T-cell (primary cell): ENCODE data around the gene F2. TPM values are rescaled to one million over a fixed set of nuclear protein-coding genes. Genes with fewer than 3 reads are reported as not detected.

ENCODE experiments used
- ATAC-seq, 4 experiments: fragments of 200-7000 bp in 3 of 4; fragments of 150-1000 bp in 1 of 4; cut with Tn5 transposase; replicated peaks in 1 of 4; 1 replicate in 3 of 4; 2 replicates in 1 of 4; pipeline ENCODE4 v1.10.0; 2021; ENCODE audit warnings: moderate library complexity in 3 of 4, mild to moderate bottlenecking in 2 of 4, moderate number of reproducible peaks in 1 of 4
- CTCF ChIA-PET, 2 donors: fragments of 300-600 bp; sonication (Branson Sonifier 250); formaldehyde crosslinking; loops; one replicate each; lab custom pipeline; 2022; ENCODE audit warnings: antibody characterized with exemption in 2 of 2; lab: Charles Lee
- POLR2A ChIA-PET, 2 donors: fragments of 300-600 bp; sonication (Branson Sonifier 250); formaldehyde crosslinking; loops; one replicate each; lab custom pipeline; 2022; ENCODE audit warnings: antibody characterized with exemption in 2 of 2; lab: Charles Lee
- DNase-seq, 35 experiments: peaks; one replicate each; pipeline versions ENCODE4 v3.0.0 to v3.0.0-alpha.2; 2013 to 2023
- H3K27ac ChIP-seq: one replicate; pipeline ENCODE4 v1.5.1; 2013; ENCODE audit warnings: low read length
- H3K27me3 ChIP-seq, 2 experiments: replicated peaks in 1 of 2; 1 replicate in 1 of 2; 2 replicates in 1 of 2; pipeline versions ENCODE4 v1.6.1 to v1.7.0; 2013; ENCODE audit warnings: low read length in 1 of 2, mixed read lengths in 1 of 2; ENCODE audit not compliant: control insufficient read depth in 2 of 2, insufficient read depth in 2 of 2; ENCODE audit errors: extremely low read depth in 1 of 2
- H3K36me3 ChIP-seq, 2 donors: 1 replicate in 1 of 2; 2 replicates in 1 of 2; pipeline versions ENCODE4 v1.6.1 to v1.7.0; 2013; ENCODE audit warnings: low read length in 1 of 2; ENCODE audit not compliant: control insufficient read depth in 2 of 2, insufficient read depth in 1 of 2; ENCODE audit errors: extremely low read depth in 1 of 2
- H3K4me1 ChIP-seq, 2 experiments: 1 replicate in 1 of 2; 2 replicates in 1 of 2; pipeline versions ENCODE4 v1.6.1 to v1.7.0; 2013; ENCODE audit warnings: low read length in 2 of 2, mixed read lengths in 1 of 2; ENCODE audit not compliant: insufficient read depth in 2 of 2, control insufficient read depth in 1 of 2; ENCODE audit errors: extremely low read depth in 1 of 2
- H3K4me3 ChIP-seq, 2 donors: 1 replicate in 1 of 2; 2 replicates in 1 of 2; pipeline versions ENCODE4 v1.5.1 to v1.7.0; 2013; ENCODE audit warnings: mild to moderate bottlenecking in 2 of 2, low read length in 1 of 2, moderate library complexity in 1 of 2; ENCODE audit not compliant: control insufficient read depth in 1 of 2; ENCODE audit errors: extremely low read depth in 1 of 2
- H3K9me3 ChIP-seq: 2 replicates; pipeline ENCODE4 v1.7.0; 2013
- H3K27ac Mint-ChIP-seq, 2 donors: one replicate each; pipeline ENCODE4 v1.8.0; 2020 to 2021; ENCODE audit warnings: mild to moderate bottlenecking in 2 of 2, mixed read lengths in 2 of 2
- H3K27me3 Mint-ChIP-seq, 2 donors: one replicate each; pipeline ENCODE4 v1.8.0; 2021 to 2022; ENCODE audit warnings: mixed read lengths in 2 of 2
- H3K36me3 Mint-ChIP-seq: one replicate; pipeline ENCODE4 v1.8.0; 2021; ENCODE audit warnings: mixed read lengths
- H3K4me1 Mint-ChIP-seq, 3 donors: one replicate each; pipeline ENCODE4 v1.8.0; 2020 to 2022; ENCODE audit warnings: mixed read lengths in 3 of 3, mild to moderate bottlenecking in 1 of 3
- H3K4me3 Mint-ChIP-seq, 3 donors: one replicate each; pipeline ENCODE4 v1.8.0; 2020 to 2022; ENCODE audit warnings: mild to moderate bottlenecking in 3 of 3, mixed read lengths in 3 of 3, moderate library complexity in 3 of 3
- H3K9me3 Mint-ChIP-seq, 3 donors: one replicate each; pipeline ENCODE4 v1.8.0; 2020 to 2022; ENCODE audit warnings: mixed read lengths in 3 of 3
- WGBS: methylation state at CpG from one replicate; pipeline ENCODE4 v1.1.5; 2013; ENCODE audit warnings: missing lambda C conversion rate; ENCODE audit not compliant: insufficient coverage; 5-methylcytosine and 5-hydroxymethylcytosine counted together
- total RNA-seq, 35 experiments: library from RNA in 6 of 35; stranded (reverse) in 6 of 35; fragments of 120-200 nt in 1 of 35; gene quantifications; one replicate each; pipeline versions ENCODE4 v1.2.1 to v1.2.4 and lab custom pipeline; 2013 to 2026

The F2 gene
- total RNA-seq, 5 donors from 2014 or later (not counting 1 experiment from before 2014, with no cell fraction given), result 0.26 to 0.85 (median 0.57) TPM; not detected in 1

- peaks cover 36% of the 10 kb centered on the region for H3K36me3 Mint-ChIP-seq
- DNase-seq (no peak), ATAC-seq (no peak)
- H3K4me3 Mint-ChIP-seq, result peak overlapping the region in 1 of 3 donors; percentile 13
- Histone ChIP-seq H3K36me3 (peaks cover 21 to 66% of the 10 kb centered on the region in 2 donors), H3K4me3 (no peak overlapping the region), H3K27ac (no peak overlapping the region), H3K4me1 (peaks cover 44 to 58% of the 10 kb centered on the region in 2 experiments), H3K27me3 (no peaks in the 10 kb centered on the region), H3K9me3 (no peaks in the 10 kb centered on the region)
- no peaks in the 10 kb centered on the region for H3K27me3 Mint-ChIP-seq
- H3K9me3 Mint-ChIP-seq, result no peaks in the 10 kb centered on the region
- CTCF ChIA-PET, result no interaction called here
- peak overlapping the region; percentile 40 to 72 for H3K27ac Mint-ChIP-seq
- POLR2A ChIA-PET, result no interaction called here
- H3K4me1 Mint-ChIP-seq, result peaks cover 49 to 57% (median 56%) of the 10 kb centered on the region in 3 donors
- 92% methylated on average over 7 of the region's 8 CpGs for WGBS
Observed at GRCh38 chr11:46677169-46677568, 41.8 kb upstream of the F2 start.

- H3K9me3 Mint-ChIP-seq, result no peaks in the 10 kb centered on the region
- no peaks in the 10 kb centered on the region for H3K27me3 Mint-ChIP-seq
- no peak overlapping the region for H3K4me3 Mint-ChIP-seq
- H3K27ac Mint-ChIP-seq, result peak overlapping the region; percentile 52 to 55
- peaks cover 39 to 47% (median 46%) of the 10 kb centered on the region in 3 donors for H3K4me1 Mint-ChIP-seq
- H3K36me3 ChIP-seq, result peaks cover 21 to 63% of the 10 kb centered on the region in 2 donors
- CTCF ChIA-PET, result no interaction called here
- no peak overlapping the region for H3K27ac ChIP-seq
- no peak for ATAC-seq
- WGBS, result 92% methylated on average over 5 of the region's 10 CpGs
- H3K36me3 Mint-ChIP-seq, result peaks cover 29% of the 10 kb centered on the region
- POLR2A ChIA-PET, result no interaction called here
- no peaks in the 10 kb centered on the region for H3K27me3 ChIP-seq
- no peak for DNase-seq
- peaks cover 34 to 48% of the 10 kb centered on the region in 2 experiments for H3K4me1 ChIP-seq
- no peak overlapping the region for H3K4me3 ChIP-seq
- H3K9me3 ChIP-seq, result no peaks in the 10 kb centered on the region
Observed at GRCh38 chr11:46677991-46678740, 40.8 kb upstream of the F2 start.

- Histone ChIP-seq H3K9me3 (no peaks in the 10 kb centered on the region), H3K27ac (no peak overlapping the region), H3K4me1 (peaks cover 30 to 43% of the 10 kb centered on the region in 2 experiments), H3K4me3 (no peak overlapping the region), H3K27me3 (no peaks in the 10 kb centered on the region), H3K36me3 (peaks cover 21 to 57% of the 10 kb centered on the region in 2 donors)
- H3K9me3 Mint-ChIP-seq, result no peaks in the 10 kb centered on the region
- H3K4me3 Mint-ChIP-seq, result no peak overlapping the region
- ChIA-PET POLR2A (no interaction called here), CTCF (no interaction called here)
- no peaks in the 10 kb centered on the region for H3K27me3 Mint-ChIP-seq
- DNase-seq, result no peak
- H3K4me1 Mint-ChIP-seq, result peaks cover 34 to 41% (median 40%) of the 10 kb centered on the region in 3 donors
- no peak overlapping the region for H3K27ac Mint-ChIP-seq
- peaks cover 26% of the 10 kb centered on the region for H3K36me3 Mint-ChIP-seq
- no peak for ATAC-seq
- WGBS, result 93% methylated on average over 9 of the region's 9 CpGs
Observed at GRCh38 chr11:46678741-46679130, 40.3 kb upstream of the F2 start.

GRCh38 chr11:46679241-46680163, 39.5 kb upstream of the F2 start:
- no peak overlapping the region for H3K27ac Mint-ChIP-seq
- H3K9me3 ChIP-seq, result no peaks in the 10 kb centered on the region
- peaks cover 22 to 35% of the 10 kb centered on the region in 2 experiments for H3K4me1 ChIP-seq
- H3K9me3 Mint-ChIP-seq, result no peaks in the 10 kb centered on the region
- WGBS, result 96% methylated on average over 23 of the region's 26 CpGs
- ATAC-seq (no peak), DNase-seq (no peak)
- POLR2A ChIA-PET, result no interaction called here
- H3K4me3 Mint-ChIP-seq, result no peak overlapping the region
- H3K27me3 ChIP-seq, result no peaks in the 10 kb centered on the region
- H3K4me1 Mint-ChIP-seq, result peaks cover 27 to 35% (median 32%) of the 10 kb centered on the region in 3 donors
- no peak overlapping the region for H3K27ac ChIP-seq
- peaks cover 21 to 62% of the 10 kb centered on the region in 2 donors for H3K36me3 ChIP-seq
- CTCF ChIA-PET, result no interaction called here
- peaks cover 25% of the 10 kb centered on the region for H3K36me3 Mint-ChIP-seq
- H3K4me3 ChIP-seq, result no peak overlapping the region
- H3K27me3 Mint-ChIP-seq, result no peaks in the 10 kb centered on the region

- peaks cover 21 to 64% of the 10 kb centered on the region in 2 donors for H3K36me3 ChIP-seq
- WGBS, result 97% methylated on average over 10 of the region's 21 CpGs
- H3K9me3 ChIP-seq, result no peaks in the 10 kb centered on the region
- H3K27me3 ChIP-seq, result no peaks in the 10 kb centered on the region
- no peak overlapping the region for H3K4me3 Mint-ChIP-seq
- H3K4me3 ChIP-seq, result no peak overlapping the region
- peaks cover 19 to 28% (median 25%) of the 10 kb centered on the region in 3 donors for H3K4me1 Mint-ChIP-seq
- CTCF ChIA-PET, result no interaction called here
- no peak overlapping the region for H3K27ac Mint-ChIP-seq
- no peaks in the 10 kb centered on the region for H3K27me3 Mint-ChIP-seq
- H3K36me3 Mint-ChIP-seq, result peaks cover 23% of the 10 kb centered on the region
- H3K4me1 ChIP-seq, result peaks cover 14 to 27% of the 10 kb centered on the region in 2 experiments
- H3K9me3 Mint-ChIP-seq, result no peaks in the 10 kb centered on the region
- no peak overlapping the region for H3K27ac ChIP-seq
- DNase-seq, result no peak
- POLR2A ChIA-PET, result no interaction called here
- ATAC-seq, result no peak
Observed at GRCh38 chr11:46680164-46680760, 38.8 kb upstream of the F2 start.

GRCh38 chr11:46680815-46681214, 38.2 kb upstream of the F2 start:
- ATAC-seq (no peak), DNase-seq (no peak)
- ChIA-PET POLR2A (no interaction called here), CTCF (no interaction called here)
- Histone ChIP-seq H3K9me3 (no peaks in the 10 kb centered on the region), H3K27ac (no peak overlapping the region), H3K4me3 (no peak overlapping the region), H3K4me1 (peaks cover 9 to 22% of the 10 kb centered on the region in 2 experiments), H3K27me3 (no peaks in the 10 kb centered on the region), H3K36me3 (peaks cover 21 to 65% of the 10 kb centered on the region in 2 donors)
- no peaks in the 10 kb centered on the region for H3K9me3 Mint-ChIP-seq
- WGBS, result 96% methylated on average over 13 of the region's 22 CpGs
- H3K36me3 Mint-ChIP-seq, result peaks cover 23% of the 10 kb centered on the region
- H3K4me1 Mint-ChIP-seq, result peaks cover 13 to 22% (median 19%) of the 10 kb centered on the region in 3 donors
- H3K27ac Mint-ChIP-seq, result no peak overlapping the region
- H3K27me3 Mint-ChIP-seq, result no peaks in the 10 kb centered on the region
- H3K4me3 Mint-ChIP-seq, result no peak overlapping the region
